ENCODE data around the gene HACD3.
"Not testable (repeated sequence)": the region's sequence is repeated elsewhere in the genome, so short reads cannot be mapped to it uniquely, and the experiment has no call there.

The HACD3 gene

GRCh38 chr15:65530318-65531111, at the start of gene HACD3:
HACD3 (plus strand) TSS chr15:65530463; CDS start chr15:65530632, 169 bp downstream.
- DNase-seq, result peak; percentile 56 to 85

GRCh38 chr15:65484876-65485275, 45.4 kb upstream of the HACD3 start:
- DNase-seq, result no peak

GRCh38 chr15:65494076-65494475, 36.2 kb upstream of the HACD3 start:
- no peak for DNase-seq

GRCh38 chr15:65509321-65509720, 20.9 kb upstream of the HACD3 start:
- DNase-seq, result no peak

GRCh38 chr15:65512189-65512588, 18.1 kb upstream of the HACD3 start:
- no peak for DNase-seq

- no peak for DNase-seq
Measured at GRCh38 chr15:65512807-65513416, 17.4 kb upstream of the HACD3 start.

- DNase-seq, result peak; percentile 90 to 93
Measured at GRCh38 chr15:65516997-65517865, 13.0 kb upstream of the HACD3 start, which contains the start of gene DPP8. DPP8 (minus strand) TSS chr15:65517689; CDS start chr15:65512553, 5,136 bp downstream.

GRCh38 chr15:65517866-65518207, 12.4 kb upstream of the HACD3 start:
- no peak for DNase-seq

- no peak for DNase-seq
Measured at GRCh38 chr15:65518633-65519285, 11.5 kb upstream of the HACD3 start.

GRCh38 chr15:65521350-65521749, 8.9 kb upstream of the HACD3 start:
- no peak for DNase-seq

GRCh38 chr15:65524226-65524625, 6.0 kb upstream of the HACD3 start:
- no peak for DNase-seq

GRCh38 chr15:65525622-65526021, 4.6 kb upstream of the HACD3 start:
- no peak for DNase-seq

GRCh38 chr15:65528461-65529060, 1.7 kb upstream of the HACD3 start:
- DNase-seq, result no peak

- DNase-seq, result no peak
Measured at GRCh38 chr15:65529762-65530317, 423 bp upstream of the HACD3 start.

GRCh38 chr15:65532738-65533051, 2.4 kb downstream of the HACD3 start:
- DNase-seq, result no peak

GRCh38 chr15:65533057-65533756, 2.9 kb downstream of the HACD3 start:
- no peak for DNase-seq

GRCh38 chr15:65535192-65535591, 4.9 kb downstream of the HACD3 start:
- no peak for DNase-seq

GRCh38 chr15:65540314-65540713, 10.1 kb downstream of the HACD3 start:
- no peak for DNase-seq

GRCh38 chr15:65541231-65541820, 11.1 kb downstream of the HACD3 start:
- no peak for DNase-seq

- no peak for DNase-seq
Measured at GRCh38 chr15:65547841-65548240, 17.6 kb downstream of the HACD3 start.

GRCh38 chr15:65549288-65549687, 19.0 kb downstream of the HACD3 start:
- not testable (repeated sequence) for DNase-seq
